GM12865 (cell line): ENCODE results near the gene ZNF880.

Source experiments
- DNase-seq: peaks from one replicate; pipeline ENCODE4 v3.0.0; 2010; ENCODE audit warnings: low read depth
- H3K4me3 ChIP-seq: 2 replicates; pipeline ENCODE4 v1.5.1; 2011; ENCODE audit warnings: mild to moderate bottlenecking, low read depth, low read length, control low read depth
- TF ChIP-seq, protein P1 (sequence below): IDR thresholded peaks from 2 replicates; pipeline ENCODE4 v1.5.1; 2011; ENCODE audit warnings: low read length, control low read depth, low read depth, inconsistent platforms; ENCODE audit not compliant: insufficient read depth; ENCODE audit errors: missing control alignments

Gene ZNF880

DNA sequence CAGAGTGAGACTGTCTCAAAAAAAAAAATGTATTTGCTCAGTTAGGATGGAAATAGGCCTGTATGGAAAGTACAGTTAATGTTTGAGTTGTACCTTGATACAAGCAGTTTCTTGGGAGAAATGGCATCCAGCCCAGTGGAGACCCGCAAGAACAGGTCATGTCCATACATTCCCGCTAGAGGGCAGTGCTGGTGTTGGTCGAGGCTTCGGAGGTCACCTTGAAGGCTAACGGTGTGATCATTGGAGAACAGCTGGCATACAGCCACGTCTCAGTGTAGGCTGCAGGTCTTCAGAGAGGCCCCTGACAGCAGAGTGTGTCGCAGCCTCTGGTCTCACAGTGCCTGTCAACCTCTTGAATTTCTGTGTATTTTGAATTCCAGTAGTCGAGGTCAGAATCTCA lies 26.2 kb upstream of the ZNF880 start:
- peak; percentile 45 for DNase-seq
- TF ChIP-seq, protein P1, sequence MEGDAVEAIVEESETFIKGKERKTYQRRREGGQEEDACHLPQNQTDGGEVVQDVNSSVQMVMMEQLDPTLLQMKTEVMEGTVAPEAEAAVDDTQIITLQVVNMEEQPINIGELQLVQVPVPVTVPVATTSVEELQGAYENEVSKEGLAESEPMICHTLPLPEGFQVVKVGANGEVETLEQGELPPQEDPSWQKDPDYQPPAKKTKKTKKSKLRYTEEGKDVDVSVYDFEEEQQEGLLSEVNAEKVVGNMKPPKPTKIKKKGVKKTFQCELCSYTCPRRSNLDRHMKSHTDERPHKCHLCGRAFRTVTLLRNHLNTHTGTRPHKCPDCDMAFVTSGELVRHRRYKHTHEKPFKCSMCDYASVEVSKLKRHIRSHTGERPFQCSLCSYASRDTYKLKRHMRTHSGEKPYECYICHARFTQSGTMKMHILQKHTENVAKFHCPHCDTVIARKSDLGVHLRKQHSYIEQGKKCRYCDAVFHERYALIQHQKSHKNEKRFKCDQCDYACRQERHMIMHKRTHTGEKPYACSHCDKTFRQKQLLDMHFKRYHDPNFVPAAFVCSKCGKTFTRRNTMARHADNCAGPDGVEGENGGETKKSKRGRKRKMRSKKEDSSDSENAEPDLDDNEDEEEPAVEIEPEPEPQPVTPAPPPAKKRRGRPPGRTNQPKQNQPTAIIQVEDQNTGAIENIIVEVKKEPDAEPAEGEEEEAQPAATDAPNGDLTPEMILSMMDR, result peak; percentile 24
- no peak overlapping the region for H3K4me3 ChIP-seq

DNA sequence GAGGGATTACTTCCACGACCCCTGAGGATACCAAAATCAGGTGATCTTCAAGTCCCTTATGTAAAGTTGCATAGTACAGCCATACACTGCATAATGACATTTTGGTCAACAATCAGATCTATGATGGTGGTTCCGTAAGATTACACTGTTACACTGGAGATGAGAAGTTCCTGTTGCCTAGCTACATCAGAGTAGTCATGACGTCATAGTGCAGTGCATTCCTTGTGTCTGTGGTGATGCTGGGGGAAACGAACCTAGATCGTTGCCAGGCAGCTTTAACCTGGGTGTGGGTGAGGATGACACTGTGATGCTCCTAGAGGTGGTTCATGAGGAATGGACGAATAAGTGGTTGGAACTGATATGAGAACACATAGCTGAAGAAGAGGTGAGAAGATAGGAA lies 24.6 kb upstream of the ZNF880 start:
- no peak for DNase-seq
- TF ChIP-seq, protein P1, result no peak
- no peak overlapping the region for H3K4me3 ChIP-seq

DNA sequence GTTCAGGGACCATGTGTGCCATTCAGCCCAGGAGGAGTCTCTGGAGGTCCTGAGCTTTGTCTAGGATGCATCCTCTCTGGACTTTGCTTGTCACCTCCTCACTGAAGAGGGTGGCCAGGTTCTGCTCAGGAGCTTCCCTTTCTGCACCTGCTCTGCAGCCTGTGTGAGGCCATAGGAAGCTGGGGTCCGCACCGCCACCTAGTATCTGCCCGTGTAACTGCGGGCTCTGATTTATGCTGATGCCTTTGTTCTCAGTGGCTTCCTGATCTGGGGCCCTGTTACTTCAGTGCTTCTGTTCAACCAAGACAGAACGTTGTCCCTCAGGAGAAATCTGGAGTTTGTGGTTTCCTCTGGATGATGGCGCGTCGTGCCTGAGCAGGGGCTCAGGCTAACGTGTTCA lies 18.2 kb upstream of the ZNF880 start:
- no peak for DNase-seq
- no peak overlapping the region for H3K4me3 ChIP-seq
- TF ChIP-seq, protein P1, result no peak

DNA sequence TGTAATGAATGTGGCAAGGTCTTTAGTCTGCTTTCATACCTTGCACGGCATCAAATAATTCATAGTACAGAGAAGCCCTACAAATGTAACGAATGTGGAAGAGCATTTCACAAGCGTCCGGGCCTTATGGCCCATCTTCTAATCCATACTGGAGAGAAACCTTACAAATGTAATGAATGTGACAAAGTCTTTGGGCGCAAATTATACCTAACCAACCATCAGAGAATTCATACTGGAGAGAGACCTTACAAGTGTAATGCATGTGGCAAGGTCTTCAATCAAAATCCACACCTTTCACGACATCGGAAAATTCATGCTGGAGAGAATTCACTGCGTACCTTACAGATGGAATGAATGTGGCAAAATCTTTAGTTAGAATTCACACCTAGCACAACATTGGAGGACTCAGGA lies 3.3 kb upstream of the ZNF880 start:
- no peak for DNase-seq
- no peak overlapping the region for H3K4me3 ChIP-seq
- TF ChIP-seq, protein P1, result no peak

DNA sequence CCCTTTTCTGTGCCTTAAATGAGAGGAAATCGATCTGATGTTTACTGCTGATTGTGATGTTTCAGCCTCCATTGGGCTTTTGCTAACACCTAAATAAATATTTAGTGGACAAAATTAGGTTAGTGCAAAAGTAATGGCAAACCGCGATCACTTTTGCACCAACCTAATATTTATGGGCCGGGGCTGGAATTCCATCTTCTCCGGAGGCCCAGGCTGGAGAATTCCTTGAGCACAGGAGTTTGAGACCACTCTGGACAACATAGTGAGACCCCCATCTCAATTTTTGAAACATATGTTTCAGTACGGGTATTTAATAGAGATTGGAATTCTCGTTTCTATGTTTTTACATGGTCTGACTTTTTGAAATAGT lies 603 bp downstream of the ZNF880 start:
- no peak overlapping the region for H3K4me3 ChIP-seq
- TF ChIP-seq, protein P1, result no peak

GRCh38 chr19:52391135-52391534 lies 21.4 kb downstream of the ZNF880 start:
- DNase-seq, result no peak
- no peak overlapping the region for H3K4me3 ChIP-seq
- TF ChIP-seq, protein P1, result no peak

More for the DNA sequence above, 603 bp downstream of the ZNF880 start:
- DNase-seq, result no peak

DNA sequence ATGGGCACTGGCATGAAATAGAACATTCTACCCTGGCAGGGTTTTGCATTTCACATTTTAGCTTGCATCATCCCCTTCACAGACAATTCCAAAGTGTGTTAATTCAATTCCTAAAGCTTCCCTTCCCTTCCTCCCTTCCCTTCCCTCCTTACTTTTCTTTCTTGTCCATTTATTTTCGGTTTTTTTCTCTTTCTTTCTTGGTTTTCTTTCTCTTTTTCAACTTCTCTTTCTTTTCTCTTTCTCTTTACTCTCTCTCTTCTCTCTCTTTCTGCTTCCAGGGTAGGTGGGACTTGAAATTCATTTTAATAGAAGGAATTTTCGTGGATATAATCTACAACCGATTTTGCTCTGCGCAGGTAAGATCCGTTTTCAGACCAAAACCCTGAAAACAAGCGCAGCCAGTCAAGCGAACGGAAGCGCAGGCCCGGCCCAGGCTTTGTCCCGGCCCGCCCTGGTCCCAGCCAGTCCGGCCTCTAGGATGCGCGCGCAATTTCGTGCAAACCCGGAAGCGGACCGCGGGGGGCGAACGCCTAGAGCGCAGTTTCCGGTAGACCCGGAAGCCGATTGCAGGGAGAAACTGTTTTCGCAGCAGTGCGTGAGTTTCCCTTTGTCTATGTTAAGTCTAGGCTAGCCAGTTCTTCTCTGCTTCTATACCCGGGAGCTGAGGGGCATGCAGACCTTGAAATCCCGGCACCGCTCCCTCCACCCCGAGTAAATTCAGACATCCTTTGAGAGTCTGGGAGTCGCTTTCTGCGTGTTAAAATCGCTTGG lies 27.8 kb downstream of the ZNF880 start, which contains the start of gene ZNF528:
ZNF528 (plus strand) TSS at position 540 of the 771 bp plus-strand sequence. CDS start 4,165 bp downstream, outside the sequence.
- TF ChIP-seq, protein P1, result no peak
- DNase-seq, result peak; percentile 93
- peak within 1 kb of the TSS; percentile 62 for H3K4me3 ChIP-seq
